Endothelial cell of umbilical vein (primary cell): ENCODE results near the gene SH3RF1. TPM values are rescaled to one million over a fixed set of nuclear protein-coding genes. Genes with fewer than 3 reads are reported as not detected.
A peak's percentile ranks its signal among the peaks of the same experiment; 100 is the strongest.

ENCODE experiments used
- BruUV-seq: library from RNA; stranded (reverse); fragments of 400-500 nt; replicated peaks from 2 replicates; lab custom pipeline; 2021; lab: Mats Ljungman, UMichigan
- CTCF ChIA-PET: fragments of 300-600, 350-600 bp; sonication (Branson Sonifier 250); formaldehyde crosslinking; loops from one replicate; lab custom pipeline; 2021; ENCODE audit warnings: antibody characterized with exemption, inconsistent platforms; lab: Charles Lee
- POLR2A ChIA-PET: fragments of 300-600, 350-600 bp; sonication (Branson Sonifier 250); formaldehyde crosslinking; loops from one replicate; lab custom pipeline; 2021; ENCODE audit warnings: antibody characterized with exemption, inconsistent platforms; lab: Charles Lee
- DNase-seq: peaks from one replicate; pipeline ENCODE4 v3.0.0-alpha.2; 2011; ENCODE audit warnings: low read depth, low spot score
- FAIRE-seq: peaks from 2 replicates; lab custom pipeline; 2011; peaks lifted over from hg19 to GRCh38; lab: Jason Lieb, UNC
- H2AFZ ChIP-seq: 2 replicates; pipeline ENCODE4 v1.6.0; 2012; ENCODE audit warnings: low read depth, low read length, control low read depth, inconsistent platforms
- H3K27ac ChIP-seq: 2 replicates; pipeline ENCODE4 v1.5.1; 2011; ENCODE audit warnings: low read depth, mild to moderate bottlenecking, control low read depth, low read length, moderate library complexity; ENCODE audit not compliant: insufficient read depth
- H3K27me3 ChIP-seq, 2 experiments: 2 replicates each; pipeline versions ENCODE4 v1.6.0 to v1.6.1; 2011; ENCODE audit warnings: low read length in 2 of 2, mixed read lengths in 1 of 2; ENCODE audit not compliant: control insufficient read depth in 2 of 2, insufficient read depth in 2 of 2
- H3K36me3 ChIP-seq, 2 experiments: 2 replicates in 1 of 2; 3 replicates in 1 of 2; pipeline ENCODE4 v1.5.1; 2011; ENCODE audit warnings: low read length in 2 of 2, mild to moderate bottlenecking in 1 of 2, moderate library complexity in 1 of 2; ENCODE audit not compliant: control insufficient read depth in 2 of 2, insufficient read depth in 2 of 2; ENCODE audit errors: extremely low read depth in 1 of 2
- H3K4me1 ChIP-seq: 3 replicates; pipeline ENCODE4 v1.5.1; 2011; ENCODE audit warnings: mild to moderate bottlenecking, low read length; ENCODE audit not compliant: control insufficient read depth, insufficient read depth; ENCODE audit errors: extremely low read depth
- H3K4me2 ChIP-seq: 2 replicates; pipeline ENCODE4 v1.6.1; 2011; ENCODE audit warnings: low read length, control low read depth, mixed read lengths; ENCODE audit not compliant: insufficient read depth
- H3K4me3 ChIP-seq, 3 experiments: fragments of 200-600 bp in 1 of 3; sonication (generic), shearing (Covaris generic) in 1 of 3; replicated peaks in 1 of 3; 2 replicates each; pipeline ENCODE4 v1.5.1; 2011 to 2016; ENCODE audit warnings: control low read depth in 3 of 3, low read length in 3 of 3, mild to moderate bottlenecking in 2 of 3, inconsistent platforms in 1 of 3, low read depth in 1 of 3, moderate library complexity in 1 of 3; ENCODE audit not compliant: insufficient read depth in 1 of 3
- H3K79me2 ChIP-seq: 2 replicates; pipeline ENCODE4 v1.6.0; 2012; ENCODE audit warnings: low read length, inconsistent platforms; ENCODE audit not compliant: control insufficient read depth, insufficient read depth
- H3K9ac ChIP-seq: replicated peaks from 2 replicates; pipeline ENCODE3; 2011; ENCODE audit warnings: low read length, control low read depth; ENCODE audit not compliant: insufficient read depth; ENCODE audit errors: extremely low read depth
- H3K9me1 ChIP-seq: replicated peaks from 3 replicates; pipeline ENCODE4 v1.6.0; 2011; ENCODE audit warnings: mild to moderate bottlenecking, low read length; ENCODE audit not compliant: control insufficient read depth, insufficient read depth; ENCODE audit errors: extremely low read depth
- H3K9me3 ChIP-seq: replicated peaks from 2 replicates; pipeline ENCODE4 v1.5.1; 2012; ENCODE audit warnings: low read length, inconsistent platforms; ENCODE audit not compliant: control insufficient read depth, insufficient read depth
- H4K20me1 ChIP-seq: replicated peaks from 2 replicates; pipeline ENCODE3; 2011; ENCODE audit warnings: mild to moderate bottlenecking, low read length; ENCODE audit not compliant: control insufficient read depth, insufficient read depth; ENCODE audit errors: extremely low read depth
- FOS ChIP-seq: IDR thresholded peaks from 2 replicates; pipeline ENCODE4 v1.6.1; 2011; ENCODE audit warnings: mild to moderate bottlenecking, low read length, moderate library complexity, borderline replicate concordance; ENCODE audit not compliant: insufficient read depth
- GATA2 ChIP-seq: IDR thresholded peaks from 2 replicates; pipeline ENCODE4 v1.7.0; 2011; ENCODE audit warnings: low read depth, mild to moderate bottlenecking, moderate library complexity, mixed read lengths, low read length; ENCODE audit not compliant: insufficient read length, insufficient read depth
- JUN ChIP-seq: IDR thresholded peaks from 2 replicates; pipeline ENCODE4 v1.6.1; 2011; ENCODE audit warnings: borderline replicate concordance, low read depth; ENCODE audit not compliant: insufficient read length, insufficient read depth
- MYC ChIP-seq: IDR thresholded peaks from one replicate; pipeline ENCODE4 v1.6.1; 2011; ENCODE audit warnings: mild to moderate bottlenecking, low read depth, low read length
- POLR2A ChIP-seq: IDR thresholded peaks from 2 replicates; pipeline ENCODE4 v1.6.1; 2012; ENCODE audit warnings: low read depth, mild to moderate bottlenecking, control low read depth, low read length
- POLR2AphosphoS5 ChIP-seq: IDR thresholded peaks from 2 replicates; pipeline ENCODE4 v1.6.1; 2012; ENCODE audit warnings: low read depth, mild to moderate bottlenecking, control low read depth, low read length, moderate library complexity; ENCODE audit not compliant: insufficient read depth
- dilution Hi-C: fragments of 300-500 bp; cut with MboI; formaldehyde crosslinking; loops from one replicate; pipeline ENCODE4 v1.15.0; 2019; ENCODE audit warnings: low sequenced_read_pairs; ENCODE audit not compliant: extremely low pct_ligation_motif_present
- intact Hi-C: fragments of 100-400 bp; cut with micrococcal nuclease; formaldehyde crosslinking; loops from one replicate; pipeline ENCODE4 v1.10.0; 2022
- polyA plus RNA-seq, 4 experiments: library from polyadenylated mRNA; depleted of rRNA in 3 of 4; stranded (reverse) in 3 of 4; unstranded in 1 of 4; fragments of >200 nt; gene quantifications; 2 replicates each; pipeline versions ENCODE4 v1.2.1 to v1.2.3, GENCODE V29; 2011 to 2012; ENCODE audit warnings: missing spikeins in 1 of 4
- total RNA-seq: library from RNA; stranded (reverse); gene quantifications from 2 replicates; pipeline ENCODE4 v1.2.3, GENCODE V29; 2021
- TF ChIP-seq, protein P1 (sequence below), 2 donors: IDR thresholded peaks; 1 replicate in 1 of 2; 2 replicates in 1 of 2; pipeline ENCODE4 v1.5.1; 2011; ENCODE audit warnings: low read length in 2 of 2, mild to moderate bottlenecking in 2 of 2, moderate library complexity in 2 of 2, control low read depth in 1 of 2, inconsistent platforms in 1 of 2, low read depth in 1 of 2; ENCODE audit not compliant: insufficient read depth in 1 of 2; ENCODE audit errors: extremely low read depth in 1 of 2

Gene SH3RF1
- total and polyA plus RNA-seq, 2 donors (not counting 3 experiments of a cell fraction or from before 2014, with no cell fraction given), result 16.2 to 24.9 TPM

- peak overlapping the region; percentile 85 for H3K9ac ChIP-seq
- H4K20me1 ChIP-seq, result no peaks in the 10 kb centered on the region
- DNase-seq (no peak), FAIRE-seq (no peak)
- peak overlapping the region; percentile 13 for H3K27ac ChIP-seq
- no peaks in the 10 kb centered on the region for H3K36me3 ChIP-seq
- ChIA-PET CTCF (interaction anchor here (1.4 kb wide), 1 partner anchor 348 kb away, joined by 3 read pairs; no protein-coding TSS in a partner anchor), POLR2A (interaction anchor here (1.2 kb wide), 1 partner anchor 44 kb away, joined by 3 read pairs; no protein-coding TSS in a partner anchor)
- no peaks in the 10 kb centered on the region for H3K9me1 ChIP-seq
- H3K4me1 ChIP-seq, result peaks cover 40% of the 10 kb centered on the region
- BruUV-seq, result no TSS peak
- dilution Hi-C loops (no loop called here), intact Hi-C loops (loop anchor here (1.0 to 2.0 kb wide), 7 partner anchors 39 to 261 kb away; partner anchors contain the start of gene CBR4)
- H3K9me3 ChIP-seq, result no peaks in the 10 kb centered on the region
- H3K27me3 ChIP-seq, result no peaks in the 10 kb centered on the region
- H3K79me2 ChIP-seq, result peaks cover 40% of the 10 kb centered on the region
- peak overlapping the region; percentile 81 for H3K4me2 ChIP-seq
- H2AFZ ChIP-seq, result peak overlapping the region; percentile 92
- H3K4me3 ChIP-seq, result peak overlapping the region; percentile 63 to 99 (median 99)
- TF ChIP-seq GATA2 (no peak), JUN (no peak), FOS (no peak), MYC (no peak), POLR2AphosphoS5 (no peak), POLR2A (no peak)
- TF ChIP-seq, protein P1, sequence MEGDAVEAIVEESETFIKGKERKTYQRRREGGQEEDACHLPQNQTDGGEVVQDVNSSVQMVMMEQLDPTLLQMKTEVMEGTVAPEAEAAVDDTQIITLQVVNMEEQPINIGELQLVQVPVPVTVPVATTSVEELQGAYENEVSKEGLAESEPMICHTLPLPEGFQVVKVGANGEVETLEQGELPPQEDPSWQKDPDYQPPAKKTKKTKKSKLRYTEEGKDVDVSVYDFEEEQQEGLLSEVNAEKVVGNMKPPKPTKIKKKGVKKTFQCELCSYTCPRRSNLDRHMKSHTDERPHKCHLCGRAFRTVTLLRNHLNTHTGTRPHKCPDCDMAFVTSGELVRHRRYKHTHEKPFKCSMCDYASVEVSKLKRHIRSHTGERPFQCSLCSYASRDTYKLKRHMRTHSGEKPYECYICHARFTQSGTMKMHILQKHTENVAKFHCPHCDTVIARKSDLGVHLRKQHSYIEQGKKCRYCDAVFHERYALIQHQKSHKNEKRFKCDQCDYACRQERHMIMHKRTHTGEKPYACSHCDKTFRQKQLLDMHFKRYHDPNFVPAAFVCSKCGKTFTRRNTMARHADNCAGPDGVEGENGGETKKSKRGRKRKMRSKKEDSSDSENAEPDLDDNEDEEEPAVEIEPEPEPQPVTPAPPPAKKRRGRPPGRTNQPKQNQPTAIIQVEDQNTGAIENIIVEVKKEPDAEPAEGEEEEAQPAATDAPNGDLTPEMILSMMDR (IDR thresholded peaks at IDR 0.05; ENCODE audit: extremely low read depth in 1 of 2, insufficient read depth in 1 of 2, low read depth in 1 of 2, low read length in 2 of 2), result no peak
Measured at GRCh38 chr4:169271692-169272007, 894 bp upstream of the SH3RF1 start.
